SK-N-SH treated with all-trans-retinoic acid at 6 μM for 48 hours (cell line): ENCODE data around the gene ZNF664.

Source experiments
- BACH2 ChIP-seq: fragments of 250-450 bp; sonication (Bioruptor Pico); IDR thresholded peaks from 2 replicates; pipeline ENCODE4 v1.9.0; 2021; ENCODE audit warnings: mild to moderate bottlenecking, borderline replicate concordance
- GLIS3 ChIP-seq: fragments of 250-450 bp; sonication (Bioruptor Pico); IDR thresholded peaks from 2 replicates; pipeline ENCODE4 v1.5.0; 2020; ENCODE audit warnings: mild to moderate bottlenecking, moderate library complexity
- SNAI2 ChIP-seq: fragments of 250-450 bp; sonication (Bioruptor Pico); IDR thresholded peaks from 2 replicates; pipeline ENCODE4 v1.5.0; 2020; ENCODE audit warnings: mild to moderate bottlenecking, moderate library complexity
- TCF4 ChIP-seq: fragments of 250-450 bp; sonication (Bioruptor Pico); IDR thresholded peaks from 2 replicates; pipeline ENCODE4 v1.8.0; 2021; ENCODE audit warnings: mild to moderate bottlenecking, moderate library complexity, borderline replicate concordance
- ZC3H10 ChIP-seq: fragments of 250-450 bp; sonication (Bioruptor Pico); IDR thresholded peaks from 2 replicates; pipeline ENCODE4 v1.5.1; 2021; ENCODE audit warnings: mild to moderate bottlenecking, moderate library complexity
- ZFP30 ChIP-seq: fragments of 450-650 bp; formaldehyde crosslinking; IDR thresholded peaks from 2 replicates; pipeline ENCODE4 v1.5.0; 2022; ENCODE audit warnings: mild to moderate bottlenecking, moderate library complexity
- ZNF8 ChIP-seq: fragments of 450-650 bp; formaldehyde crosslinking; IDR thresholded peaks from 2 replicates; pipeline ENCODE4 v1.5.0; 2020; ENCODE audit warnings: mild to moderate bottlenecking, moderate library complexity
- TF ChIP-seq, protein P1 (sequence below): fragments of 250-450 bp; sonication (Bioruptor Pico); IDR thresholded peaks from 2 replicates; pipeline ENCODE4 v1.8.0; 2020; ENCODE audit warnings: mild to moderate bottlenecking, moderate library complexity, borderline replicate concordance
- TF ChIP-seq, protein P2 (sequence below): fragments of 250-450 bp; sonication (Bioruptor Pico); IDR thresholded peaks from 2 replicates; pipeline ENCODE4 v1.5.0; 2020; ENCODE audit warnings: mild to moderate bottlenecking, moderate library complexity
- TF ChIP-seq, protein P3 (sequence below): fragments of 250-450 bp; sonication (Bioruptor Pico); IDR thresholded peaks from 2 replicates; pipeline ENCODE4 v1.5.1; 2020; ENCODE audit warnings: low read depth, mild to moderate bottlenecking, moderate library complexity

DNA sequence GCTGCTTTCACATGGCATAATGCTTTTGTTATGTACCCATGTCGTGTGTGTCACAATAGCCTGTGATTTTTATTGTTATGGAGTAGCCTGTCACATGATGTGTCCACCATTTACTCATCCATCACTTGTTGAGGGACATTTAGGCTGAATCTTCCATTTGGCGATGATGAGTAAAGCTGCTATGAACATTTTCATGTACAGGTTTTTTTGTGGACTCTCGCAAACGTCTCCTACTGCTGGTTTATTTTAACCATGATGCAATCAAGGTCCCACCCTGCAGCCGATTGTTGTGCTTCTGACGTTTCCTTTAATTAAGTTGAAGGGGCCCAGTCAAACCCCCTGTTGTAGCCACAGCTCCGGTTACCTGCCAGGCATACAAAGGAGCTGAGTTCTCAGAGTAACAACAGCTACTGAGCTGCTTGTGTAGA, 63.2 kb downstream of the ZNF664 start:
- no peak for TF ChIP-seq ZC3H10 (CRISPR knock-in tag)
- no peak for TF ChIP-seq TCF4 (CRISPR knock-in tag)
- no peak for TF ChIP-seq SNAI2 (CRISPR knock-in tag)
- TF ChIP-seq, protein P1, sequence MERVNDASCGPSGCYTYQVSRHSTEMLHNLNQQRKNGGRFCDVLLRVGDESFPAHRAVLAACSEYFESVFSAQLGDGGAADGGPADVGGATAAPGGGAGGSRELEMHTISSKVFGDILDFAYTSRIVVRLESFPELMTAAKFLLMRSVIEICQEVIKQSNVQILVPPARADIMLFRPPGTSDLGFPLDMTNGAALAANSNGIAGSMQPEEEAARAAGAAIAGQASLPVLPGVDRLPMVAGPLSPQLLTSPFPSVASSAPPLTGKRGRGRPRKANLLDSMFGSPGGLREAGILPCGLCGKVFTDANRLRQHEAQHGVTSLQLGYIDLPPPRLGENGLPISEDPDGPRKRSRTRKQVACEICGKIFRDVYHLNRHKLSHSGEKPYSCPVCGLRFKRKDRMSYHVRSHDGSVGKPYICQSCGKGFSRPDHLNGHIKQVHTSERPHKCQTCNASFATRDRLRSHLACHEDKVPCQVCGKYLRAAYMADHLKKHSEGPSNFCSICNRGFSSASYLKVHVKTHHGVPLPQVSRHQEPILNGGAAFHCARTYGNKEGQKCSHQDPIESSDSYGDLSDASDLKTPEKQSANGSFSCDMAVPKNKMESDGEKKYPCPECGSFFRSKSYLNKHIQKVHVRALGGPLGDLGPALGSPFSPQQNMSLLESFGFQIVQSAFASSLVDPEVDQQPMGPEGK (CRISPR knock-in tag) = no peak
- TF ChIP-seq ZFP30 (CRISPR knock-in tag) = no peak
- no peak for TF ChIP-seq ZNF8
- TF ChIP-seq BACH2 (CRISPR knock-in tag) = no peak
- TF ChIP-seq, protein P2, sequence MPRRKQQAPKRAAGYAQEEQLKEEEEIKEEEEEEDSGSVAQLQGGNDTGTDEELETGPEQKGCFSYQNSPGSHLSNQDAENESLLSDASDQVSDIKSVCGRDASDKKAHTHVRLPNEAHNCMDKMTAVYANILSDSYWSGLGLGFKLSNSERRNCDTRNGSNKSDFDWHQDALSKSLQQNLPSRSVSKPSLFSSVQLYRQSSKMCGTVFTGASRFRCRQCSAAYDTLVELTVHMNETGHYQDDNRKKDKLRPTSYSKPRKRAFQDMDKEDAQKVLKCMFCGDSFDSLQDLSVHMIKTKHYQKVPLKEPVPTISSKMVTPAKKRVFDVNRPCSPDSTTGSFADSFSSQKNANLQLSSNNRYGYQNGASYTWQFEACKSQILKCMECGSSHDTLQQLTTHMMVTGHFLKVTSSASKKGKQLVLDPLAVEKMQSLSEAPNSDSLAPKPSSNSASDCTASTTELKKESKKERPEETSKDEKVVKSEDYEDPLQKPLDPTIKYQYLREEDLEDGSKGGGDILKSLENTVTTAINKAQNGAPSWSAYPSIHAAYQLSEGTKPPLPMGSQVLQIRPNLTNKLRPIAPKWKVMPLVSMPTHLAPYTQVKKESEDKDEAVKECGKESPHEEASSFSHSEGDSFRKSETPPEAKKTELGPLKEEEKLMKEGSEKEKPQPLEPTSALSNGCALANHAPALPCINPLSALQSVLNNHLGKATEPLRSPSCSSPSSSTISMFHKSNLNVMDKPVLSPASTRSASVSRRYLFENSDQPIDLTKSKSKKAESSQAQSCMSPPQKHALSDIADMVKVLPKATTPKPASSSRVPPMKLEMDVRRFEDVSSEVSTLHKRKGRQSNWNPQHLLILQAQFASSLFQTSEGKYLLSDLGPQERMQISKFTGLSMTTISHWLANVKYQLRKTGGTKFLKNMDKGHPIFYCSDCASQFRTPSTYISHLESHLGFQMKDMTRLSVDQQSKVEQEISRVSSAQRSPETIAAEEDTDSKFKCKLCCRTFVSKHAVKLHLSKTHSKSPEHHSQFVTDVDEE (CRISPR knock-in tag) = no peak
- TF ChIP-seq, protein P3, sequence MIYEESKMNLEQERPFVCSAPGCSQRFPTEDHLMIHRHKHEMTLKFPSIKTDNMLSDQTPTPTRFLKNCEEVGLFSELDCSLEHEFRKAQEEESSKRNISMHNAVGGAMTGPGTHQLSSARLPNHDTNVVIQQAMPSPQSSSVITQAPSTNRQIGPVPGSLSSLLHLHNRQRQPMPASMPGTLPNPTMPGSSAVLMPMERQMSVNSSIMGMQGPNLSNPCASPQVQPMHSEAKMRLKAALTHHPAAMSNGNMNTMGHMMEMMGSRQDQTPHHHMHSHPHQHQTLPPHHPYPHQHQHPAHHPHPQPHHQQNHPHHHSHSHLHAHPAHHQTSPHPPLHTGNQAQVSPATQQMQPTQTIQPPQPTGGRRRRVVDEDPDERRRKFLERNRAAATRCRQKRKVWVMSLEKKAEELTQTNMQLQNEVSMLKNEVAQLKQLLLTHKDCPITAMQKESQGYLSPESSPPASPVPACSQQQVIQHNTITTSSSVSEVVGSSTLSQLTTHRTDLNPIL (CRISPR knock-in tag) = no peak
- TF ChIP-seq GLIS3 (CRISPR knock-in tag) = no peak
